ENCODE results near the gene PPP1R12C. TPM values are rescaled to one million over a fixed set of nuclear protein-coding genes. Genes with fewer than 3 reads are reported as not detected.

Gene PPP1R12C
- total RNA-seq, 2 donors from 2014 or later = 98.2 to 107 TPM

DNA sequence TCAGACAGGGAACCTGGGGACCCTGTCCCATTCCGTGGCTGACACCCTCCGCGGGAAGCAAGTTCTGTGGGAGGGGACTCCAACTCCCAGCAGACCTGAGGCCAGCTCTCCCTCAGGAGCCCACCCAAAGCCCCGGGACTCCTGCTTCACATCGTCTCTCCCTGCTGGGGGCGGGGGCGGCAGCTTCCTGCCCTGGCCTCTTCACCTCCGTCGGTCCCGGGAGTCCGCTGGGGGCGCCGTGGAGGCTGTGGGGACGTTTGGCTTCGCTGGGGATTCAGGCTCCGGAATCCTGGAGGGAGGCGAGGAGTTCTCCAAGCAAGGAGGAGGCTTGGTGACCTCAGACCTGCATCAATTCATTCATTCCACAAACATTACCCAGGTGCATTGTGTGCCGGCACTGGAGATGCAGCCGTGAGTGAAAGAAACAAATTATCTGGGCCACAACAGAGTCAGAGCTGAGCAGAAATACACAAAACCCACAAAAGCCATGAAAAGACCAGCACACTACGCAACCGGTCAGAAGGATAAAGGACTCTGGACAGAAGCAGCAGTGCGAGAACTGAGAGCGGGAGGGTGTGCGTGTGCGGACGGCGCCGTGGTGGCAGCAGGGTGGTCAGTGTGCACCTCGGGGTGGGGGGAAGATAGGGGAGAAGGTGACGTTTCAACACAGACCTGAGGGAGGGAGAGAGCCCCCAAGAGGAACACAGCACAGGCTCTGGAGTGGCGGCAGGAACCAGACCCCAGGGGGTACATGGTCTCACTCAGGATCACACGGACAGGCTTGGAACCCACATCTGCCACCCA, 22.8 kb downstream of the PPP1R12C start:
- no peak overlapping the region for H3K9ac ChIP-seq (ENCODE audit: extremely low read depth, low read length, poor library complexity, severe bottlenecking)
- Mint-ChIP-seq H3K9me3 (no peaks in the 10 kb centered on the region), H3K4me3 (no peak overlapping the region), H3K27me3 (ENCODE audit: insufficient read depth) (no peaks in the 10 kb centered on the region), H3K36me3 (ENCODE audit: low read depth) (peaks cover 23% of the 10 kb centered on the region), H3K4me1 (peaks cover 5% of the 10 kb centered on the region), H3K27ac (peak overlapping the region; percentile 61)
- H3K9me3 ChIP-seq (ENCODE audit: control insufficient read depth, low read length) = no peaks in the 10 kb centered on the region
- DNase-seq = peak; percentile 94
- peaks cover 23% of the 10 kb centered on the region for H3K36me3 ChIP-seq (ENCODE audit: control insufficient read depth, insufficient read depth, low read length)
- WGBS, 2 experiments (ENCODE audit: insufficient coverage in 1 of 2, insufficient read length in 1 of 2) = 86 to 90% methylated on average over 15 to 31 of the region's 32 CpGs
- no peak overlapping the region for H3K4me3 ChIP-seq (ENCODE audit: low read length)
- H3K27me3 ChIP-seq (ENCODE audit: control insufficient read depth, insufficient read depth, low read length, poor library complexity, severe bottlenecking) = no peaks in the 10 kb centered on the region
- TF ChIP-seq, protein P1, sequence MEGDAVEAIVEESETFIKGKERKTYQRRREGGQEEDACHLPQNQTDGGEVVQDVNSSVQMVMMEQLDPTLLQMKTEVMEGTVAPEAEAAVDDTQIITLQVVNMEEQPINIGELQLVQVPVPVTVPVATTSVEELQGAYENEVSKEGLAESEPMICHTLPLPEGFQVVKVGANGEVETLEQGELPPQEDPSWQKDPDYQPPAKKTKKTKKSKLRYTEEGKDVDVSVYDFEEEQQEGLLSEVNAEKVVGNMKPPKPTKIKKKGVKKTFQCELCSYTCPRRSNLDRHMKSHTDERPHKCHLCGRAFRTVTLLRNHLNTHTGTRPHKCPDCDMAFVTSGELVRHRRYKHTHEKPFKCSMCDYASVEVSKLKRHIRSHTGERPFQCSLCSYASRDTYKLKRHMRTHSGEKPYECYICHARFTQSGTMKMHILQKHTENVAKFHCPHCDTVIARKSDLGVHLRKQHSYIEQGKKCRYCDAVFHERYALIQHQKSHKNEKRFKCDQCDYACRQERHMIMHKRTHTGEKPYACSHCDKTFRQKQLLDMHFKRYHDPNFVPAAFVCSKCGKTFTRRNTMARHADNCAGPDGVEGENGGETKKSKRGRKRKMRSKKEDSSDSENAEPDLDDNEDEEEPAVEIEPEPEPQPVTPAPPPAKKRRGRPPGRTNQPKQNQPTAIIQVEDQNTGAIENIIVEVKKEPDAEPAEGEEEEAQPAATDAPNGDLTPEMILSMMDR (conservative IDR thresholded peaks at IDR 0.05) = peak; percentile 68
- H3K4me1 ChIP-seq (ENCODE audit: control insufficient read depth, insufficient read depth, low read length) = no peaks in the 10 kb centered on the region
- H3K27ac ChIP-seq (ENCODE audit: low read depth, low read length) = no peak overlapping the region

DNA sequence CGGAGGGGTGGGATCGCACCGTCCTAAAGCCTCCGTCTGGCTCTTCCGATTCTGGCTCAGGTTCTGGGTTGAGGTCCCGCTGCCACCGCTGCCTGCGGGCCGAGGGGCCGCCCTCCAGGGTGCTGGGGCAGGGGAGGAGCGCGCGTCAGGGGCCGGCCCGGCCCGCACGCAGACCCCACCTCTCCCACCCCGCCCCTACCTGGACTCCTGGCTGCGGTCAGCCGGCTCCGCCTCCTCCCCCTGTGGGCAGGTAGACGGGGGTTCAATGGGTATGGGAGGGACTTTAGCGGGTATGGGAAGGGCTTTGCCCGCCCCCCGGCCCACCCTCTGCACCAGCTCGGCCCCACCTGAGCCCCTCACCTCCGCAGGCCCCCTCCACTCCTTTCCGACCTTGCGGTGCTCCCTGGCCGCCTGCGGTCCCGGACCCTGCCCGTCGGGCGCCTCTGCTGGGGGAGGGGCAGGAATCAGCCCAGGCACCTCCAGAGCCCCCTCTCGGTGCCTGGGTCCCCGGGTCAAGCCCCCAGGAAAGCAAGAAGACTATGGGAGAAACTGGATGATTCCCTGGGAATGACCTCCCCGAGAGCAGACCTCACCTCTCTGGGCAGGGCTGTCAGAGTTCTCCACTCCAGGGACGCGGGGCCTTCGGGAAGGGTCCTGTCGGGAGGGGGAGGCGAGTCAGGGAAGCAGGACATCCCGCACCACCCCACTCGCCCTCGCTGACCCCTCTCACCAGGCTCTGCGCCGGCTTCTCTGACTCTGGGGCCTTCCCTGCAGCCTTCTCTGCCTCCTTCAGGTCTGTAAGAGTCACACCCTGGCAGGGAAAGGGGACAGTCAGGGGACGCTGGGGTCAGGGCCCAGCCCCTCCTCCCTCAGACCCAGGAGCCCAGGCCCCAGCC, 24.8 kb downstream of the PPP1R12C start:
- Histone ChIP-seq H3K9ac (ENCODE audit: extremely low read depth, low read length, poor library complexity, severe bottlenecking) (no peak overlapping the region), H3K27ac (ENCODE audit: low read depth, low read length) (no peak overlapping the region), H3K27me3 (ENCODE audit: control insufficient read depth, insufficient read depth, low read length, poor library complexity, severe bottlenecking) (no peaks in the 10 kb centered on the region), H3K4me1 (ENCODE audit: control insufficient read depth, insufficient read depth, low read length) (no peaks in the 10 kb centered on the region), H3K36me3 (ENCODE audit: control insufficient read depth, insufficient read depth, low read length) (peaks cover 23% of the 10 kb centered on the region), H3K4me3 (ENCODE audit: low read length) (no peak overlapping the region), H3K9me3 (ENCODE audit: control insufficient read depth, low read length) (no peaks in the 10 kb centered on the region)
- peak; percentile 90 for DNase-seq
- peaks cover 26% of the 10 kb centered on the region for H3K36me3 Mint-ChIP-seq (ENCODE audit: low read depth)
- TF ChIP-seq, protein P1 (conservative IDR thresholded peaks at IDR 0.05) = no peak
- no peak overlapping the region for H3K4me3 Mint-ChIP-seq
- WGBS, 2 experiments (ENCODE audit: insufficient coverage in 1 of 2, insufficient read length in 1 of 2) = 85 to 97% methylated on average over 23 to 47 of the region's 49 CpGs
- peaks cover 15% of the 10 kb centered on the region for H3K4me1 Mint-ChIP-seq
- H3K9me3 Mint-ChIP-seq = no peaks in the 10 kb centered on the region
- H3K27ac Mint-ChIP-seq = no peak overlapping the region
- H3K27me3 Mint-ChIP-seq (ENCODE audit: insufficient read depth) = peaks cover 6% of the 10 kb centered on the region

GRCh38 chr19:55091955-55092354, 25.5 kb downstream of the PPP1R12C start:
- DNase-seq = peak; percentile 97
- Histone ChIP-seq H3K27me3 (ENCODE audit: control insufficient read depth, insufficient read depth, low read length, poor library complexity, severe bottlenecking) (no peaks in the 10 kb centered on the region), H3K36me3 (ENCODE audit: control insufficient read depth, insufficient read depth, low read length) (peaks cover 23% of the 10 kb centered on the region), H3K4me3 (ENCODE audit: low read length) (no peak overlapping the region), H3K9ac (ENCODE audit: extremely low read depth, low read length, poor library complexity, severe bottlenecking) (no peak overlapping the region), H3K27ac (ENCODE audit: low read depth, low read length) (no peak overlapping the region), H3K9me3 (ENCODE audit: control insufficient read depth, low read length) (no peaks in the 10 kb centered on the region), H3K4me1 (ENCODE audit: control insufficient read depth, insufficient read depth, low read length) (no peaks in the 10 kb centered on the region)
- Mint-ChIP-seq H3K36me3 (ENCODE audit: low read depth) (peaks cover 26% of the 10 kb centered on the region), H3K4me3 (no peak overlapping the region), H3K27me3 (ENCODE audit: insufficient read depth) (peaks cover 8% of the 10 kb centered on the region), H3K4me1 (peaks cover 20% of the 10 kb centered on the region), H3K9me3 (no peaks in the 10 kb centered on the region), H3K27ac (no peak overlapping the region)
- WGBS, 2 experiments (ENCODE audit: insufficient coverage in 1 of 2, insufficient read length in 1 of 2) = 78 to 81% methylated on average over 17 to 27 of the region's 27 CpGs
- TF ChIP-seq, protein P1 (conservative IDR thresholded peaks at IDR 0.05) = no peak

All from endodermal cell (in vitro differentiated cells).